ENCODE data around the gene INPP4B.

Gene INPP4B

GRCh38 chr4:142356801-142357200 lies 489.3 kb downstream of the INPP4B start:
- in situ Hi-C loops (cut with HindIII; ENCODE audit: low sequenced_read_pairs), result no loop called here

- in situ Hi-C loops (cut with HindIII; ENCODE audit: low sequenced_read_pairs), result no loop called here
Observed at GRCh38 chr4:142356118-142356759, 489.9 kb downstream of the INPP4B start.

- in situ Hi-C loops (cut with HindIII; ENCODE audit: low sequenced_read_pairs), result no loop called here
Observed at GRCh38 chr4:142355421-142355930, 490.6 kb downstream of the INPP4B start.

- in situ Hi-C loops (cut with HindIII; ENCODE audit: low sequenced_read_pairs), result no loop called here
Observed at GRCh38 chr4:142354794-142355420, 491.2 kb downstream of the INPP4B start.

GRCh38 chr4:142354041-142354440 lies 492.1 kb downstream of the INPP4B start:
- in situ Hi-C loops (cut with HindIII; ENCODE audit: low sequenced_read_pairs), result no loop called here

- in situ Hi-C loops (cut with HindIII; ENCODE audit: low sequenced_read_pairs), result no loop called here
Observed at GRCh38 chr4:142353149-142353738, 492.9 kb downstream of the INPP4B start.

- in situ Hi-C loops (cut with HindIII; ENCODE audit: low sequenced_read_pairs), result no loop called here
Observed at GRCh38 chr4:142352712-142353111, 493.4 kb downstream of the INPP4B start.

- in situ Hi-C loops (cut with HindIII; ENCODE audit: low sequenced_read_pairs), result no loop called here
Observed at GRCh38 chr4:142351958-142352357, 494.1 kb downstream of the INPP4B start.

GRCh38 chr4:142350871-142351270 lies 495.2 kb downstream of the INPP4B start:
- in situ Hi-C loops (cut with HindIII; ENCODE audit: low sequenced_read_pairs), result no loop called here

GRCh38 chr4:142348613-142349021 lies 497.5 kb downstream of the INPP4B start:
- in situ Hi-C loops (cut with HindIII; ENCODE audit: low sequenced_read_pairs), result no loop called here

- in situ Hi-C loops (cut with HindIII; ENCODE audit: low sequenced_read_pairs), result no loop called here
Observed at GRCh38 chr4:142347241-142347640, 498.9 kb downstream of the INPP4B start.

- in situ Hi-C loops (cut with HindIII; ENCODE audit: low sequenced_read_pairs), result no loop called here
Observed at GRCh38 chr4:142345924-142346323, 500.2 kb downstream of the INPP4B start.

GRCh38 chr4:142341268-142341667 lies 504.8 kb downstream of the INPP4B start:
- in situ Hi-C loops (cut with HindIII; ENCODE audit: low sequenced_read_pairs), result no loop called here

- in situ Hi-C loops (cut with HindIII; ENCODE audit: low sequenced_read_pairs), result no loop called here
Observed at GRCh38 chr4:142339053-142339452, 507.0 kb downstream of the INPP4B start.

- in situ Hi-C loops (cut with HindIII; ENCODE audit: low sequenced_read_pairs), result no loop called here
Observed at GRCh38 chr4:142336251-142336934, 509.7 kb downstream of the INPP4B start.

- in situ Hi-C loops (cut with HindIII; ENCODE audit: low sequenced_read_pairs), result no loop called here
Observed at GRCh38 chr4:142334931-142335330, 511.2 kb downstream of the INPP4B start.

GRCh38 chr4:142331646-142332045 lies 514.5 kb downstream of the INPP4B start:
- in situ Hi-C loops (cut with HindIII; ENCODE audit: low sequenced_read_pairs), result no loop called here

- in situ Hi-C loops (cut with HindIII; ENCODE audit: low sequenced_read_pairs), result no loop called here
Observed at GRCh38 chr4:142331132-142331531, 515.0 kb downstream of the INPP4B start.

- in situ Hi-C loops (cut with HindIII; ENCODE audit: low sequenced_read_pairs), result no loop called here
Observed at GRCh38 chr4:142330311-142330710, 515.8 kb downstream of the INPP4B start.

- in situ Hi-C loops (cut with HindIII; ENCODE audit: low sequenced_read_pairs), result no loop called here
Observed at GRCh38 chr4:142329313-142329712, 516.8 kb downstream of the INPP4B start.

GRCh38 chr4:142326181-142326580 lies 519.9 kb downstream of the INPP4B start:
- in situ Hi-C loops (cut with HindIII; ENCODE audit: low sequenced_read_pairs), result no loop called here

- in situ Hi-C loops (cut with HindIII; ENCODE audit: low sequenced_read_pairs), result no loop called here
Observed at GRCh38 chr4:142324572-142324971, 521.5 kb downstream of the INPP4B start.
